SIG-M5 treated with dmso at 0.1 percent for 504 hours (cell line): ENCODE results near the gene DLL1.

Source experiments
- DNase-seq: peaks from one replicate; lab custom pipeline; 2025; ENCODE audit not compliant: unreplicated experiment; lab: John Stamatoyannopoulos, UW

DLL1 gene

GRCh38 chr6:170283212-170284081 lies 7.4 kb downstream of the DLL1 start:
- DNase-seq, result no peak

DNA sequence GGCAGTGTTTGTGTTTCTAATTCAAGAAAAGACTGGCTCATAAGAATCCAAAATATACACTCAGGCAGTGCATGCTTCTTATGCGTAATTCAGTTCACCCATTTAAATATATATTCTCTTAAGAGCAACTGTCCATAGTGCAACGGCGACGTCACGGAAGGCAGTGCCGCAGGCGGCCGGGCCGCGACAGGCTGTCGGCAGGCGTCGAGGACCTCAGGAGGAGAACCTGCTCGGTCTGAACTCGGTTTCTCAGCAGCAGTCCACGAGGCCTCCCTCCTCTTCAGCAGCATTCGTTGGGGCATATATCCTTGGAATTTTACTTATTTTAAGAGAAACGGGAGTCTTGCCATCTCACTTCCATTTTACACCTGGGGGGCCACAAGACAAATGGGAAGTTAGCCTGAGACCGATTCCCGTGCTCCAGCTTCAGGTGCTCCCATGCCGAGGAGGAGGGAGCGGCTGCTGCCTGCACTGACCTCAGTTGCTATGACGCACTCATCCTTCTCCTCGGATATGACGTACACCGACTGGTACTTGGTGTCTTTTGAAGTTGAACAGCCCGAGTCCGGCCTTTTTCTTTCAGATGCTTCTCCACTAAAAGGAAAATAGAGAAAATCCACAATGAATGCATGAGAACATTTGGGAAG lies 8.2 kb downstream of the DLL1 start:
- no peak for DNase-seq

DNA sequence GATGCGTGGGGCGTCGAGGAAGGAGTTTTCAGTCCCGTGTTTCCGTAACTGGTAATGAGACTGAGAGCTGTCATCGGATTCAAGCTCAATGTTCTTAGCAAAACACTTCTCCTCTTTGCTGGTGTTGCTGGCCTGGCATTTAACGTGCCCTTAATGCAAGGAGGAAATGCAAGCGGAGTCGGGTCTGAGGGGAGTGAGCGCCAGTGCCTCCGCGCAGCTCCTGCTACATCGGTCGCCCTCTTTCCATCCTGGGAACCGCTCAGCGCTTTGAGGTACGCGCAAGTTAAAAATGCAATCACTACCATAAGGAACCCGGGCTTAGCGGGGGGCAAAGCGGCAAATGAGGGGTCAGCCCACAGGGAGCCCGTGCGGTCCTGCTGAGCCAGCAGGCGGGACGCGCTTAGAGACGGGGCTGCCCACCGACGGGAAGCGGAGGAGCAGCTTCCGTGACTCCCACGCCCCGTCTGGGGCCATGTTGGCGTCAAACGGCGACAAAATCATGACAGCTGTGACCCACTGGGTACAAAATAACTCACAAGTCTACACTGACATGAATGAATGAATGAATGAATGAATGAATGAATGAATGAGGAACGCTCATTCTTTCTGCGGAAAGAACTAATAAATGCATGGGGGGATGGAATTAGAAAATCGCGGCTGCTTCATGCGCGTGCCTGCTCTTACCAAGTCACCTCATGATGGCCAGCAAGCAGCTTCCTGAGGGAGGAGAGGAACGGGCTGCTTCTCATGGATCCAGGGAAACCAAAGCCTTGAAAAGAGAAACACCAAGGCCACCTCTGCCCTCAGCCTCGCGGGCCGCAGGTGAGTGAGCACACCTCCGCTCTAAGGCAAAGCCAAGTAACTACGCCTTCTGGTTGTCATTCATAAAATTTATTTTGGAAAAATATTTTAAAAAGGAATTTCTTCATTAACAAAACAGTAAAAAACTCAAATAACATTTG lies 9.3 kb downstream of the DLL1 start:
- DNase-seq, result no peak

DNA sequence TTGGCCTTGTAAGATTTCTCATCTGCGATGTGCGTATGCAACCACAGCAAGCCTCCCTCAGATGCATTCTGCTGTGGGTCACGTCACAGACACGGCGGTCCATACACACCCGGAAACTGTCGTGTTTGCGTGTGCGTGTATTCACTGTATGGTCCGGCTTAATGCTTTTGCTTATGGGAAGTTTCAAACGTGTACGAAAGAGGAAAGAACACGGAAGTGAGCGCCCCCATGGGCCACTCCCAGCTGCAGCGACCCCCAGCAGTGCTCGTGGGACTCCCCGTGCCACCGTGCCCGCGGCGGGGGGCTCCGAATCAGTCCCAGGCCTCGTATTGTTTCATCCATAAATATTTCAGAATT lies 10.2 kb downstream of the DLL1 start:
- no peak for DNase-seq

- peak; percentile 32 for DNase-seq
Observed at GRCh38 chr6:170279977-170280688, 10.7 kb downstream of the DLL1 start.

GRCh38 chr6:170279426-170279825 lies 11.5 kb downstream of the DLL1 start:
- DNase-seq, result no peak

GRCh38 chr6:170278743-170279094 lies 12.2 kb downstream of the DLL1 start:
- no peak for DNase-seq

GRCh38 chr6:170277893-170278742 lies 12.8 kb downstream of the DLL1 start:
- DNase-seq, result no peak

DNA sequence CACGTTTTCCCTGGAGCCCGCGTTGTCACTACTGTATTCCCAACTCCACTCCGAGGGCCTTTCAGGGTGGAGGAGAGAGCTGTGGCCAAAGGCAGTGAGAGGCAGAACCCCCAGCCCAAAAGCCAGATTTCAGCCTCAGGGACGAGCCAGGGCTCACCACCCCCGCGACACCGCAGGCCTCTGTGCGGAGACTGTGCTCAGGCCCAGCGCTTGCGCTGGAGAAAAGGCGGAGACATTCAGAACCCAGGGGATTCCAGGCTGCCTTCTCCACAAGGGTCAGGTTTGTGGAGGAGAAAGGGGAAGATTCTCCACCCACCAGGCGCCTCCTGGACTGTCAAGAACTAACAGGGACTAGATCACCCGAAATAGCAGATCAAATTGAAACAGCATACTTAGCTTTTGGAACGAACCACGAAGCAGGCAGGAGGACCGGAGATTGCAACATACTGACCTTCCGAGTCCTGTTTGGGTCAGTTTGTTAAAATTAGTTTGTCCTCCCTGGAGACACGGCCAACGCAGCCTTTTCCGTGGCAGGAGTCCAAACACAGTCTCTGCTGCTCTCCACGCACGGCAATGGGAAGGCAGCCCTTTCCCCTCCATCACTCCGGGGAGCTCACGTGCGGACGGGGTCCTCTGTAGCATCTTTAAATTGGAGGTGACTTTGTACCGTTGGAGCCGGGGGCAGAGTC lies 14.4 kb downstream of the DLL1 start:
- DNase-seq, result no peak

DNA sequence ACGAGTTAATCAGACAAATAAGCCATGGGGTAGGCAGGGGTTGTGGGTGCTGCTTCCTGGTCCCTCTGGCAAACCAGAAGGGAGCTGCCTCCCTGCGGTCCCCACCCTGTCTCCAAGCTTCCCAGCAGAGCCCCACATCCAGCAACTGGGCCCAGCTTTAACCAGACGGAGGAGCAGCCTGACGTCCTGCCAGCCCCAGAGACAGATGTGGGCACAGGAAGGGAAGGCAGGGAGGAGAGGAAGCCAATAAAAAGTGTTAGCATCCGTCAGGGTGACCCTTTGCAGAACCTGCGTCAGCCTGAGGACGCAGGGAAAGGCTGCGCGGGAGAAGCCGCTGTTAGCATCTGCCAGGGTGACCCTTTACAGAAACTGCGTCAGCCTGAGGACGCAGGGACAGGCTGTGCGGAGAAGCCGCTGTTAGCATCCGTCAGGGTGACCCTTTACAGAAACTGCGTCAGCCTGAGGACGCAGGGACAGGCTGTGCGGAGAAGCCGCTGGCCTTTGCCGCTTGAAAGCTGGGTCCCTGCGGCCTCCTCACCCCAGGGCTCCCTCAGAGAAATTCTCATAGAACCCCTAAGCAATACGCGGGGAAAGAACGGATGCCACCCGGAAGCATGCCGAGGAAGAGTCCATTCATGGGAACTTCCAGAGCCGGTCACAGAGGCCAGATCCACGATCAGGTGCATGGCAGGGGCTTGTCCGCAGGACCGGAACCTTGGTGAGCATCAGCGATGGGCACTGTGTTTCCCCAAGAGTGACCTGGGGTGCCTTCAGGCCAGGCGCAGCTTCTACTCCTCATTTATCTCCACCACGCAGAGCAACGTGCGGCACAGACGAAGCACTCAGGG lies 15.9 kb downstream of the DLL1 start:
- DNase-seq, result no peak

DNA sequence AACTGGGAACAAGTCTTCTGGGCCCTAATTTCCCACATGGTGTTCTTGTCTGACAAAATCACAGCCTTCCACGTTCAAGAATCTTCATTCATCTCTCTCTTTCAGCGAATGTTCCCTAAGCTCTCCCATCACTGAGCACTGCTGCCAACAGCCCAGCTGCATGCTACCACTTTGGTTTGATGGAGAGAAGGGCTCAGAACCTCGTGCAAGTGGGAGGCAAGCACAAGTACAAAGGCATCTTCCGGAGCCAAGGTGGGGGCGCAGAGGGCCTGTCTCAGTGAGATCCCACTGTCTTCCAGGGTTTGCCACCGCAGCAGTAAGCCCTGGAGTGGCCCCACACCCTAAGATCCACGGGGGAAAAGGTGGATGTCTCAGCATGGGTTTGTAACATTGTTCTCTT lies 17.2 kb downstream of the DLL1 start:
- no peak for DNase-seq

DNA sequence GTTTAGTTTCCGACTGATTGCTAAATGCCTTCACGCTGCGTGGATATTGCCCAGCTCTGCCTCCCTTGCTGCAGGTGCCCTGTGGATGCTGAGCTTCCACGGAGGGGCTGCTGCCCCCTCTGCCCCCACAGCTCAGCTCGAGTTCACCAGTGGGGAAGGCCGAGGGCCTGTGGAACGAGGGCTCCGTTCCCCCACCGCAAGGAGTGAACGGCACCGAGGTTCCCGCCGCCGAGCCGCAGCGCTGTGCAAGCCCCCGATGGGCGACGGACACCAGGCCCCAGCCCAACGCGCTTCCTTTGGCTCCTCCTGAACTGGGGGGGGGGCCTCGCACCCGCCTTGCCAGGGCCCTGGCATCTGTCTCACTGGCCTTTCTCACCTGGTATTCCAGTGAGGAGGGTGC lies 17.7 kb downstream of the DLL1 start:
- no peak for DNase-seq

DNA sequence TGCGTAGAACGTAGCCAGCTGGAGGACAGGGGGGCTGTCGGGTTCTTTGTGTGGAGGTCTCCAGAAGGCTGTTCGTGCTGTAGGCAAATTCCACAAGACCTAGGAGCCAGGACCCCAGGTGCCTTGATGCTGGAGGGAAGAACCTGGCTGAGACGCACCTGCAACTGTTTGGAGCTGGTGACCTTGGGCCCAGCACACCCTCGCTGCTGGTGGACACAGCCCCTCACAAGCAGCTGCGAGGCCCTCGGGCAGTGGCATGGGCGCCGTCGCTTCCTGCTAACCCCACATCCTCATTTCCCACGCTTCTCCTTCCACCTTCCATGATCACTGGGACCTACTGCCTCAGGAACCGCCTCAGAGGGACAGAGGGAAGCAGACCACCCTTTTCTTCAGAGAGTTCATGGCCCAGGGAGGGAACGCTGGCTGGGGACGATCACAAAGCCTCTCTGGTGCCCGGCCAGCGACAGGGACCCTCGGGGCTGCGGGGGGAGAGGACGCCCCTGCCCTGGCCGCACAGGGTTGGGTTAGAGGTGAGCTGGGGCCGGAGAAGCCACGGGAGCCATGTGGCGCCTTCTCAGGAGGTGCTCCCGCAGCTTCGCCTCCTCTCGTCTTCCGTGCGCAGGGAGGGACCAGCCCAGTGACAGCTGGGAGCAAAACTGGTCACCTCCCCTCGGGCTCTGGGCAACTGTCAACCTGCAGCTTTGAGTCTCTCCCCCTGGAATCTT lies 18.4 kb downstream of the DLL1 start:
- no peak for DNase-seq

DNA sequence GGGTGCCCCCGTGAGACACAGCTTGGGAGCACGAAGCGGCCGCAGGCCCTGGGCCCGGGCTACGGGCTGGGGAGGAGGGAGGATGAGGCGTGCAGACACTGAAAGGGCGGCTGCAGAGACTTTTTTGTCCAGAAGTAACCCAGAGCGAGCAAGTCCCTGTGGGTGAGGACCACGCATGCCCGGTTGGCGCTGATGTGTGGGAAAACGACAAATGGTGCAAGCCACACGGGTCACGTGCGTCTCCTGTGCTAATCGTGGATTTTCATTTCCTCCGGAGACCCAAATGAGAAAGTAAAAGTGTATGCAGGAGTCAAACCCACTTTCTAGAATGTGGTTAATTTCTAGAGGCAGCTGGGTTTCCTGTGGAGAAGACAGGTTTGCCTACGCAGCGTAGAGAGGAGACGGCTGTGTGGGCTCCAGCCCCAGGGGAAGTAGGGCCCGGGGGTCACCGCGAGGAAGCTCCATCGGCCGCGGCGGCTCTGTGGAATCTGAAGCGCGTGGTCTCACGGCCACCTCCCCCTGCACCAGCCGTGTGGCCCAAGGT lies 19.0 kb downstream of the DLL1 start:
- peak; percentile 20 for DNase-seq

DNA sequence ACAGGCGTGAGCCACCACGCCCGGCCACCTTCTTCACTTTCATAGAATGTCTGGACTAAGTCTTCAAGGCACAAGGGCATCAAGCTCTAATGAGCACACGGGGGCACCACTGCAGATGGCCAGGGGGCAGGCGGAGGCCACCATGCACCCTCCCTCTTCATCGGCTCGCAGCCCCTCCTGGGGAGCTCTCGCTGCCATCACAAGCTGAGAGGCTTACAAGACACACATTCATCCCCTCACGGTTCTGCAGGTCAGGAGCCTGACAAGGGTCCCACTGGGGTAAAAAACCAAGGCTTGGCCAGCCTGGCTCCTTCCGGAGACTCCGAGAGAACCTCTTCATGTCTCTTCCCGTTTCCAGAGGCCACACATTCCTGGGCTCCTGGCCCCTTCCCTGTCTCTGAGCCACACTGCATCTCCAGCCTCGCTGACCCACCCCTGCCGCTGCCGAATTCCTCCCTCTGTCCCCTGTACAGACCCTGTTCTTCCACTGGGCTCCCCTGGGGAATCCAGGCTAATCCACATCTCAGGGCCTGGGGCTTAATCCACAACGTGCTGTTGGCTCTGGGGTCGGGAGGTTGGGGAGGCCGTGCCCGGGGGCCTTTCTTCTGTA lies 19.8 kb downstream of the DLL1 start:
- DNase-seq, result no peak

- DNase-seq, result no peak
Observed at GRCh38 chr6:170269846-170270541, 20.9 kb downstream of the DLL1 start.
